Suprapubic skin (tissue), 4 donors: ENCODE data around the gene KLHL10. TPM values are rescaled to one million over a fixed set of nuclear protein-coding genes. Genes with fewer than 3 reads are reported as not detected.

Source experiments
- DNase-seq, 2 donors: peaks; one replicate each; pipeline ENCODE4 v3.0.0-alpha.2; 2019; ENCODE audit warnings: low spot score in 2 of 2
- H3K27ac ChIP-seq: fragments of 200-600 bp; sonication (generic); one replicate; pipeline ENCODE4 v1.5.1; 2019
- H3K27me3 ChIP-seq: fragments of 200-600 bp; sonication (generic); one replicate; pipeline ENCODE4 v1.5.1; 2019
- H3K36me3 ChIP-seq: fragments of 200-600 bp; sonication (generic); one replicate; pipeline ENCODE4 v1.5.1; 2019
- H3K4me1 ChIP-seq: fragments of 200-600 bp; sonication (generic); one replicate; pipeline ENCODE4 v1.5.1; 2019
- H3K4me3 ChIP-seq: fragments of 200-600 bp; sonication (generic); one replicate; pipeline ENCODE4 v1.5.1; 2019; ENCODE audit warnings: mild to moderate bottlenecking
- H3K9me3 ChIP-seq: fragments of 200-600 bp; sonication (generic); one replicate; pipeline ENCODE4 v1.5.1; 2019
- CTCF ChIP-seq, 2 donors: fragments of 200-600 bp in 1 of 2; fragments of 450-650 bp in 1 of 2; sonication (generic) in 1 of 2; IDR thresholded peaks; one replicate each; pipeline ENCODE4 v1.5.1; 2016 to 2019; ENCODE audit warnings: antibody characterized with exemption in 2 of 2, mild to moderate bottlenecking in 1 of 2, moderate library complexity in 1 of 2
- EP300 ChIP-seq: sonication (generic); formaldehyde crosslinking; IDR thresholded peaks from one replicate; pipeline ENCODE4 v1.6.1; 2017; ENCODE audit warnings: antibody characterized with exemption
- POLR2A ChIP-seq, 2 donors: fragments of 450-650 bp; IDR thresholded peaks; one replicate each; pipeline ENCODE4 v1.6.1; 2017; ENCODE audit warnings: antibody characterized with exemption in 2 of 2, mild to moderate bottlenecking in 2 of 2, moderate library complexity in 2 of 2
- POLR2AphosphoS5 ChIP-seq, 3 donors: sonication (generic); formaldehyde crosslinking; IDR thresholded peaks; one replicate each; pipeline ENCODE4 v1.6.1; 2017; ENCODE audit warnings: antibody characterized with exemption in 3 of 3
- WGBS: methylation state at CpG from one replicate; pipeline ENCODE4 v1.1.5; 2018; 5-methylcytosine and 5-hydroxymethylcytosine counted together
- total RNA-seq, 4 donors: library from RNA; depleted of rRNA; stranded (reverse); fragments of >200 nt; gene quantifications; one replicate each; pipeline ENCODE4 v1.1.0, GENCODE V29; 2016

KLHL10 gene
- total RNA-seq, 4 donors from 2014 or later = 0.30 TPM; not detected in 3

- H3K4me3 ChIP-seq = no peak overlapping the region
- H3K27ac ChIP-seq = no peak overlapping the region
- no peaks in the 10 kb centered on the region for H3K27me3 ChIP-seq
- TF ChIP-seq POLR2AphosphoS5 (IDR thresholded peaks at IDR 0.05) (no peak), POLR2A (IDR thresholded peaks at IDR 0.05) (no peak), EP300 (no peak), CTCF (IDR thresholded peaks at IDR 0.05) (no peak)
- peaks cover 5% of the 10 kb centered on the region for H3K36me3 ChIP-seq
- peaks cover 24% of the 10 kb centered on the region for H3K4me1 ChIP-seq
- DNase-seq = no peak
- no peaks in the 10 kb centered on the region for H3K9me3 ChIP-seq
- WGBS = 72% methylated on average over 22 of the region's 24 CpGs
Observed at GRCh38 chr17:41803049-41804020, 34.3 kb upstream of the KLHL10 start.

DNA sequence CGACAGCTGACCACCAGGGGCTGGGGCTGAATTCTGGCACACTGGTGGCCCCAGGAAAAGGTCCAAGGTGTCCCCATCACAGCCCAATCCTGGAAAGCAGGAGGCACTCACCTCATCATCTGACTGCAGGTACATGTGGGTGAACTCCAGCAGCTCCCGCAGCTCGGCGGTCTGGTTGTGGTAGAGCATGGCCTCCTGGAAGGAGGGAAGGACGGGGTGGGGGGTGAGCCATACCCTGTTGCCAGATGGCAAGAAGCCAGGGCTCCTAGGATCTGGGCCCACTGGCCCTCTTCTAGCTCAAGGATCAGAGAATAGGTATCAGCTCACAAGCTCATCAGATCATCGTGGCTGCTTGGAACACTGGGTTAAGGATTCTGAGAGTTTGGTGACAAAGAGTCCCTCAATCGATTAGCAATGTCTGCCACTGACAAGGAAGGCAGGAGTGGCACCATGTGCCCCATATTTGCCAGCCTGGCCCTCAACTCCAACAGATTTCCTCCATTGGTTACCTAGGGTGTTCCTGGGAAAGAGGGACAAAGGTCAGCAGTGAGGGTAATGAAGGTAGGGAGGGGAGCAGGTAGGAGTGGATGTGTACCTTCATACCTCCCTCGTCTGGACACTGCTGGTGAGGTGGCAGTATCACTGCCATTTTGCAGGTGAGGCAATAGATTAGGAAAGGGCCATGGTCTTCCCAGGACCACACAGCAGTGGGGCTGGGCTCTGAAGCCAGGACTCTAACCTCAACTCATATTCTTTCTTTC, 30.8 kb upstream of the KLHL10 start:
- Histone ChIP-seq H3K4me1 (peaks cover 22% of the 10 kb centered on the region), H3K27me3 (no peaks in the 10 kb centered on the region), H3K27ac (no peak overlapping the region), H3K9me3 (no peaks in the 10 kb centered on the region), H3K4me3 (no peak overlapping the region), H3K36me3 (peaks cover 5% of the 10 kb centered on the region)
- WGBS = 81% methylated on average over 6 of the region's 8 CpGs
- DNase-seq = no peak
- TF ChIP-seq EP300 (no peak), POLR2AphosphoS5 (IDR thresholded peaks at IDR 0.05) (no peak), CTCF (IDR thresholded peaks at IDR 0.05) (no peak), POLR2A (IDR thresholded peaks at IDR 0.05) (no peak)

GRCh38 chr17:41810659-41811548, 26.7 kb upstream of the KLHL10 start:
- 39% methylated on average over 21 of the region's 58 CpGs for WGBS
- H3K4me3 ChIP-seq = peak overlapping the region; percentile 82
- H3K27ac ChIP-seq = peak overlapping the region; percentile 66
- H3K36me3 ChIP-seq = peaks cover 5% of the 10 kb centered on the region
- no peaks in the 10 kb centered on the region for H3K9me3 ChIP-seq
- H3K27me3 ChIP-seq = no peaks in the 10 kb centered on the region
- peak in 1 of 2 donors; percentile 73 for DNase-seq
- TF ChIP-seq CTCF (IDR thresholded peaks at IDR 0.05) = no peak
- H3K4me1 ChIP-seq = peaks cover 44% of the 10 kb centered on the region

GRCh38 chr17:41811549-41812380, 25.9 kb upstream of the KLHL10 start, which contains the start of gene P3H4:
P3H4 (minus strand) TSS chr17:41811949; CDS start chr17:41811915, 34 bp downstream.
- WGBS = 0% methylated on average over 15 of the region's 96 CpGs
- DNase-seq = peak in 1 of 2 donors; percentile 81
- H3K27me3 ChIP-seq = no peaks in the 10 kb centered on the region
- H3K4me1 ChIP-seq = peaks cover 44% of the 10 kb centered on the region
- H3K4me3 ChIP-seq = peak within 1 kb of the TSS; percentile 82
- no peaks in the 10 kb centered on the region for H3K9me3 ChIP-seq
- TF ChIP-seq POLR2AphosphoS5 (IDR thresholded peaks at IDR 0.05) (no peak), CTCF (IDR thresholded peaks at IDR 0.05) (peak; percentile 41 to 79)
- peak within 1 kb of the TSS; percentile 66 for H3K27ac ChIP-seq
- peaks cover 5% of the 10 kb centered on the region for H3K36me3 ChIP-seq
